AG04450 (cell line): ENCODE measurements around the gene TK2. TPM values are rescaled to one million over a fixed set of nuclear protein-coding genes. Genes with fewer than 3 reads are reported as not detected.

Experiments
- CTCF ChIA-PET: fragments of 300-600, 350-600 bp; formaldehyde crosslinking; extraction: SDS; loops from one replicate; lab custom pipeline; 2022; ENCODE audit warnings: antibody characterized with exemption, inconsistent platforms; lab: Charles Lee
- POLR2A ChIA-PET: fragments of 350-600 bp; formaldehyde crosslinking; extraction: SDS; loops from one replicate; lab custom pipeline; 2021; ENCODE audit warnings: antibody characterized with exemption, inconsistent platforms; lab: Yijun Ruan, JAX
- DNase-seq: peaks from one replicate; pipeline ENCODE4 v3.0.0-alpha.2; 2011; ENCODE audit warnings: low read depth, low spot score
- H3K27ac ChIP-seq: one replicate; pipeline ENCODE4 v1.5.1; 2012; ENCODE audit warnings: low read depth, low read length, control low read depth
- H3K27me3 ChIP-seq: one replicate; pipeline ENCODE4 v1.6.0; 2012; ENCODE audit warnings: low read length; ENCODE audit not compliant: control insufficient read depth, insufficient read depth
- H3K4me3 ChIP-seq: 2 replicates; pipeline ENCODE4 v1.5.1; 2011; ENCODE audit warnings: mild to moderate bottlenecking, low read depth, low read length, control low read depth
- H3K9me3 ChIP-seq: 2 replicates; pipeline ENCODE4 v1.5.1; 2012; ENCODE audit warnings: low read length; ENCODE audit not compliant: control insufficient read depth, insufficient read depth
- polyA plus RNA-seq: library from polyadenylated mRNA; depleted of rRNA; stranded (reverse); fragments of >200 nt; gene quantifications from 2 replicates; pipeline ENCODE4 v1.2.3, GENCODE V29; 2011
- TF ChIP-seq, protein P1 (sequence below): IDR thresholded peaks from 2 replicates; pipeline ENCODE4 v1.5.1; 2011; ENCODE audit warnings: low read depth, low read length, control low read depth, inconsistent platforms

The TK2 gene
- polyA plus RNA-seq, 1 experiment = 34.2 TPM

DNA sequence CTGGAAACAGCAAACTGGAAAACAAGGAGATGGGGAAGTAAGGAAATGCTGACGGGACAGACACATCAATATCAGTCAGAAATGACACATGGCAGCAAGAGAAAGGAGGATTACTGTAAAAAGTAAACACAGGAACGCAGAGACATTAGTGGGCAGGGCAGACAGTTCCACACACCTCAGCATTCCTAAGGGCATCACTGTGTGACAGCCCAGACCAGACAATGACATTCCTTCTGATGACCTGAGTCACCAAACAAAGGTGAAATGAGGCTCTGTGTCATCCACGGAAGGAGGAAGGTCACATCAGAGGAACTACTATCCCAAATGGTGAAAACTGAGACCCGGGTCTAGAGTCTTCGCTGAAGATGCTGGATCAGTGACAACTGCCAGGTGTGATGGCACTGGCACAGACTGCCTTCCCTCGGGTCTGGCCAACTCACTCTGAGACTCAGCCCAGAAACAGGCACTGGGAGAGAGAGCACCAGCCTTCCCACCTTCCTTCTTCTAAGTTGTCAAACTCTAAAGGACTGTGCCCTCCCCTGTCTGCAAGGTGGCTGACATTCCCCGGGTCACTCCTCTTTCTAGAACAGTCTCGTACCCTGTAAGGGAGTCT lies 36.7 kb downstream of the TK2 start:
- TF ChIP-seq, protein P1, sequence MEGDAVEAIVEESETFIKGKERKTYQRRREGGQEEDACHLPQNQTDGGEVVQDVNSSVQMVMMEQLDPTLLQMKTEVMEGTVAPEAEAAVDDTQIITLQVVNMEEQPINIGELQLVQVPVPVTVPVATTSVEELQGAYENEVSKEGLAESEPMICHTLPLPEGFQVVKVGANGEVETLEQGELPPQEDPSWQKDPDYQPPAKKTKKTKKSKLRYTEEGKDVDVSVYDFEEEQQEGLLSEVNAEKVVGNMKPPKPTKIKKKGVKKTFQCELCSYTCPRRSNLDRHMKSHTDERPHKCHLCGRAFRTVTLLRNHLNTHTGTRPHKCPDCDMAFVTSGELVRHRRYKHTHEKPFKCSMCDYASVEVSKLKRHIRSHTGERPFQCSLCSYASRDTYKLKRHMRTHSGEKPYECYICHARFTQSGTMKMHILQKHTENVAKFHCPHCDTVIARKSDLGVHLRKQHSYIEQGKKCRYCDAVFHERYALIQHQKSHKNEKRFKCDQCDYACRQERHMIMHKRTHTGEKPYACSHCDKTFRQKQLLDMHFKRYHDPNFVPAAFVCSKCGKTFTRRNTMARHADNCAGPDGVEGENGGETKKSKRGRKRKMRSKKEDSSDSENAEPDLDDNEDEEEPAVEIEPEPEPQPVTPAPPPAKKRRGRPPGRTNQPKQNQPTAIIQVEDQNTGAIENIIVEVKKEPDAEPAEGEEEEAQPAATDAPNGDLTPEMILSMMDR = no peak
- no peak for DNase-seq
- Histone ChIP-seq H3K27me3 (no peaks in the 10 kb centered on the region), H3K27ac (no peak overlapping the region), H3K9me3 (no peaks in the 10 kb centered on the region), H3K4me3 (no peak overlapping the region)
- ChIA-PET POLR2A (no interaction called here), CTCF (interaction anchor here (1.7 kb wide), 1 partner anchor 95 kb away, joined by 4 read pairs; no protein-coding TSS in a partner anchor)

DNA sequence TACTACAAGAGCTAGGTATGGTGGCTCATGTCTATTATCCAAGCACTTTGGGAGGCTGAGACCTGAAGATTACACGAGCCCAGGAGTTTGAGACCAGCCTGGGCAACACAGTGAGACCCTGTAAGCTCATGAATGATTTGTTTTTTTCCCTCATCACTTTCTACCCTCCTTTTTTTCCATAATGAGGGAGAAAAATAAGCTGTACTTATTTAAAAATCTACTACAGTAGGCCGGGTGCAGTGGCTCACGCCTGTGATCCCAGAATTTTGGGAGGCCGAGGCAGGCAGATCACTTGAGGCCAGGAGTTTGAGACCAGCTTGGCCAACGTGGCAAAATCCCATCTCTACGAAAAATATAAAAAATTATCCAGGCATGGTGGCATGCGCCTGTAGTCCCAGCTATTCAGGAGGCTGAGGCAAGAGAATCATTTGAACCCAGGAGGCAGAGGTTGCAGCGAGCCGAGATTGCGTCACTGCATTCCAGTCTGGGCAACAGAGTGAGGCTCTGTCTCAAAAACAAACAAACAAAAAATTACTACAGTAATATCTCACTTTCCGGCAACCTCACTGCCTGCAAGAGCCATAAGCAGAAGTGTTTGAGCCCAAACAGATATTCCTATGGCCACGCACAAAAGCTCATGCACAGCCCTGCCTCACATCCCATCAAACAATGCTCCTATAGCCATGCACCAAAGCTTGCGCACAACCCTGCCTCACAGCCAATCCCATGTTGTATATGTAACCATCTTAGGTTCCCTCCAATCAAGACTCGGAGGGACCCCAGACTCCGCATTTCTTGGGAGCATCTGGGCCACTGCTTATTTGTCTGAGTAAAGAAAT lies 37.4 kb downstream of the TK2 start:
- Histone ChIP-seq H3K27ac (peak overlapping the region; percentile 81), H3K4me3 (no peak overlapping the region), H3K27me3 (no peaks in the 10 kb centered on the region), H3K9me3 (no peaks in the 10 kb centered on the region)
- POLR2A ChIA-PET = interaction anchor here (1.2 kb wide), 1 partner anchor 40 kb away, joined by 5 read pairs; the partner anchor contains the start of gene CKLF
- no peak for DNase-seq
- CTCF ChIA-PET = interaction anchor here (1.0 to 1.7 kb wide), 3 partner anchors 25 to 107 kb away, joined by 3 to 4 read pairs (median 3); no protein-coding TSS in a partner anchor
- TF ChIP-seq, protein P1 = no peak

DNA sequence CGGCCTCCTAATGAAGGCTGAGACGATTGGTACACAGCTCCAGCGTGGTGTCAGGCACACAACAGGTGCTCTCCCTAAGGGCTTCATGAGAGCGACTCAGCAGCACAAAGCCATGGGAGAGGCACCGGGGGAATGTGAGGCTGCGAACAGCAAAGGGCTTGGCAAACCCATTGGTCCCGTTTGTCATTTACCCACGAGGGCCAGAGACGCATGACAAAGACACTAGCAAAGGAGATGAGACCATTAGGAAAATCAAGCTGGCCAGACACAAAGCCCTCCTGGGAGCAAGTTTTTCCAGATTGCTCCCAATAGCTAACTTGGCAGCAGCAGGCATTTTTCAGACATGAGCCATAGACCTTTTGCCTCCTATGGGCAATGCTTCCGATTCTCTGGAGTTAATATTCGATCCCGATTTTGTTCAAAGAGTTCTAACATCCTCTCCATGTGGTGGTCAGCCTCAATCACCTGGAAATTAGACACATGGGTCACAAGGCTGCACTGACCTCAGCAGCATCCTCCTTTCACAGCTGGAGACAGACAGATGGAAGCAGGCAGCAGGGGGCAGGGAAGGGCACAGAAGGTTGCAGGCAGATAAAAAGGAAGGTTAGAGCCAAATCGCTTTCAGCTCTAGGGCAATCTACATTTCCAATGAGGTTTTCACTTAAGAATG lies 38.2 kb downstream of the TK2 start:
- TF ChIP-seq, protein P1 = no peak
- Histone ChIP-seq H3K27ac (peak overlapping the region; percentile 81), H3K4me3 (no peak overlapping the region), H3K27me3 (no peaks in the 10 kb centered on the region), H3K9me3 (no peaks in the 10 kb centered on the region)
- CTCF ChIA-PET = interaction anchor here (1.0 to 1.7 kb wide), 4 partner anchors 25 to 154 kb away, joined by 3 to 4 read pairs (median 4); no protein-coding TSS in a partner anchor
- peak; percentile 37 for DNase-seq
- POLR2A ChIA-PET = interaction anchor here (0.9 to 1.2 kb wide), 2 partner anchors 10 to 41 kb away, joined by 4 to 5 read pairs; partner anchors contain the start of gene CKLF

DNA sequence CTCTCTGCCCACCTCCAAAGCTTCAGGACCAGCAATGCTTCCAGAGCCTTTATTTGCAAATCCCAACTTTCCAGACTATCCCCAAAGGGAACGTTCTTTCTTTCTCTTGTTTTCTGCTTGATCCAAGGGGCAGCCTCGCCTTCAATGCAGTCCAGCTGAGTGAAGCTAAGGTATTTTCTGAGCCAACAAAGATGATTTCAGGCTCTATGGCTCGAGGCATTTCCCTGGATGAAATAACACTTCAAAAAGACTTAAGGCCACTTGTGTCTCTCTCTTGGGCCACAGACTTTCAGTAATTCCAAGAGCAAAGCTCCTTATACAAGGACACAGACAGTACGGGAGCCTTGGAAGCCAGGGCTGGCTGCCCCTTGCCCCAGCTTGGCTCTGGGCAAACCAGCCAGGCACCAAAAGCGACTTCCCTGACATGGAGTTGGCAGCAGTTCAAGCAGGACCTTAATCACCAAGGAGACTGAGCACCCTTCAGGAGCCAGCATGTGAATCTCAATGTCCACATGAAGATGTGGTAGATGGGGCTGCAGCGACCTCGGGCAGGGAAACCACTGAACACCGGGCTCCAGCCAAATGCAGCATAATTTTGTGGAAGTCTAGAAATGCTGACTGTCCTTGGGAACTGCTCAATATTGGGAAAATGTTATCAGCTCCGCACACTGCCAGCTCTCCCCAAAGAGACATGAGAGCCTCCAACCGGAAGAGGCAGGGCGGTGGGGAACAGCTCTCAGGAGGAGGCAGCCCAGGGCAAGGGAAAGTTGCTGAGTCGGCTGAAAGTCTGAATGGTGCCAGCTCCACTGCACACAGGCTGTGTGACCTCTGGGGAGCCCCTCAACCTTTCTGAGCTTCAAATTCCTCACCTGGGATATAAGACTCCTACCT lies 39.0 kb downstream of the TK2 start:
- TF ChIP-seq, protein P1 = no peak
- H3K4me3 ChIP-seq = no peak overlapping the region
- no peak for DNase-seq
- no peaks in the 10 kb centered on the region for H3K9me3 ChIP-seq
- no peaks in the 10 kb centered on the region for H3K27me3 ChIP-seq
- ChIA-PET CTCF (interaction anchor here (1.0 to 1.5 kb wide), 2 partner anchors 24 to 153 kb away, joined by 3 to 4 read pairs; no protein-coding TSS in a partner anchor), POLR2A (interaction anchor here (0.9 kb wide), 1 partner anchor 11 kb away, joined by 4 read pairs; no protein-coding TSS in a partner anchor)
- H3K27ac ChIP-seq = peak overlapping the region; percentile 81
